ENCODE data around the gene SVEP1.
"Not testable (repeated sequence)": the region's sequence is repeated elsewhere in the genome, so short reads cannot be mapped to it uniquely, and the experiment has no call there.

SVEP1 gene

DNA sequence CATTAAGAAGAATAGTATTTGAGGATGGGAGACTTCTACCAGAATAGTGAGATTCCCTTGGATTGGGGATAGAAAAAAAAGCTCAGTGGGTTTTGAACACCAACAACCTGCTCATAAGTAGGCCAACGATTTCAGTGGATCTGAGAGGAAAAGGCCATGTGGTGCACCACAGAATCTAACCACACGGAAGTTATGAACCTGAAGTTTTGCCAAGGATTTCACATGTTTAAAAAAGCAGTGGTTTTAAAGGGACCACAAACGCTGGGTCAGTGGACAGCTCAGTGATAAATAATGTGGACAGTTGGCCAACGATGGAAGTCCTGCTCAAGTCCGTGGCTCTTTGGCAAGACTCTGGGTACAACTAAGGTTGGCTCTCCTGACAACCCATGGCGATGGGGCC is 134.6 kb downstream of the SVEP1 start:
- DNase-seq (ENCODE audit: low spot score): no peak

- no peak for DNase-seq (ENCODE audit: low spot score)
These were observed 135.7 kb downstream of the SVEP1 start for GRCh38 chr9:110443866-110444220.

DNA sequence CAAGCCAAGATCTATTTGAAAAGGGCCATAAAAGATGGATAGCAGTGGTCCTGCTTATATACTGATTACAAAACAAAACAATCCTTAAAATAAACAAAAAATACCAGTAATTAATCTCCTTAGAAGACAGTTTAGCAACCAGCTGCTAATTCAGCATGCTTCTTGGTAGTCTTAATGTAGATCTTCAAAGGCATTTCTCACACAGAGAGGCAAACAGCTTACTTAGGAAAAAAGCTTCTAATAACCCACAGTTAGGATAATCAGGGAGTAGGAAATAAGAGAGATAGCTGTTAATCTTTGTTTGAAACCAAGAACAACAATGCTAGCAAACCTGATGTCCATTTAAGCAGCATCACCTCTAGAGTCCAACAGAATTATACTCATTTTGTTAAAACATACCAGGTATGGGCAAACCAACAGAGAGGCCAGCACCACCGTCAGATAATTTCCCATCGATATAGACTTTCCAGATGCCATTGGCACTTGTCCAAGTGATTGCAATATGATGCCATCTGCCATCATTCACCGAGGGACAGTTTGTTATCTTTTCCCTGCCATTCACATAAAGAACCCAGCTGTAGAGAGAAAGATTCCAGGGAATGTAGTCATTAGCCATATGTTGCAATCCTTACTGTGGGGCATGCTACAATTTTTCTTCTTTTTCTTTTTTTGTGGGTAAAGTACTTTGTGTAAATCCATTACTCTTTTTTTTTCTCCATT is 136.2 kb downstream of the SVEP1 start:
- no peak for DNase-seq (ENCODE audit: low spot score)

- no peak for DNase-seq (ENCODE audit: low spot score)
These were observed 138.7 kb downstream of the SVEP1 start for GRCh38 chr9:110440796-110441195.

- DNase-seq (ENCODE audit: low spot score): no peak
These were observed 139.4 kb downstream of the SVEP1 start for GRCh38 chr9:110440172-110440571.

DNA sequence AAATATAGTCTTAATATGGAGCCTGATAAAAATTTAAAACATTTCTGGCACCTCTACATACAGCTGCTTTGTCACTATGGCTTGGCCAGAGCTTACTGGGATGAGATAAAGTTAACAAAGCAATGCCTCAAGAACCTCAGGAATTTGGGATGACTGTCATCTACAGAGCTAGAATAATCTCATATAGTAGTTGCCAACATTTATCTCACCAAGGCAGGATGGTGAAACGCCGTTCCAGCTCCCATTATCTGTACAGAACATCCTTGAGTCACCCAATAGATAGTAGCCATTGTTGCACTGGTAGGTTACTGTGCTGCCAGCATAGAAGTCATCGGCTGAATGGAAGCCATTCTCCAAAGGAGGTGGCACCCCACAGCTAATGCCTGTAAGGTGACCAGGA is 147.3 kb downstream of the SVEP1 start:
- peak; percentile 59 for DNase-seq (ENCODE audit: low spot score)

DNA sequence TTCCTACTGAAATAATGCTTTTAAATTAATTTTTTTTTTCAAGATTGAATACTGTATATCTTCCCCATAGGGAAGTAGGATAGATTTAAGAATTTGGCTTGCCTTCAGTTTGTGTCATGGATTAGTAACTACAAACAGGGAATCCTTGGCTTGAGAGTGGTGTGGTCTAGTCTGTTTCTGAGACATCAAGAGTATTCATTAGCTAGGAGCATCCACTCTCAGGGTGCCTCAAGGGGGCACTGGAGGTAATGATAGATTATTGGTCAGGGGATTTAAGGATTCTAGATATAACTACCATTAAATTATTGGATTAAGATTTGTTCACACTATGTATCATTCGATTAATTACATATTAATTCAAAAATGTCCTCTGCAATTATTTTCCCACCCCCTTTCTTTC is 150.1 kb downstream of the SVEP1 start:
- no peak for DNase-seq (ENCODE audit: low spot score)

GRCh38 chr9:110427497-110428104 is 151.9 kb downstream of the SVEP1 start:
- peak; percentile 42 for DNase-seq (ENCODE audit: low spot score)

GRCh38 chr9:110426052-110426709 is 153.4 kb downstream of the SVEP1 start:
- no peak for DNase-seq (ENCODE audit: low spot score)

DNA sequence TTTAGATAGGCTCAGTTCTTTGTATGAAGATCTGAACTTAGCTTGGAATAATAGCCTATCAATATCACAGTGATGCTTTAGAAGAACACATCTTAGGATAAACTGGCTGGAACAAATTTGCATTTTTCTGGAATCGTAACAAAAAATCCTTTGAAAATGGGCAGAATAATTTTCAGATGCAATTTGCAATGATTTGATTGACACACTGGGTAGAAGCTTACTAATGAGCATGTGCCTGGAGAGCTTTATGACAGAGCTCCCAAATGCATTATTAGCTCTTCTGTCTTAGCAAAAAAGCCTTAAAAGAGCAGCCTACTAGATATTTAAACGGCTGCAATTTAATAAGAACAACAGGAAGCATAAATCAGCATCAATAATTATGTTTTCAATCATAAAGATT is 165.1 kb downstream of the SVEP1 start:
- DNase-seq (ENCODE audit: low spot score): no peak

GRCh38 chr9:110410961-110411360 is 168.6 kb downstream of the SVEP1 start:
- no peak for DNase-seq (ENCODE audit: low spot score)

- DNase-seq (ENCODE audit: low spot score): no peak
These were observed 170.9 kb downstream of the SVEP1 start for GRCh38 chr9:110408598-110408997.

DNA sequence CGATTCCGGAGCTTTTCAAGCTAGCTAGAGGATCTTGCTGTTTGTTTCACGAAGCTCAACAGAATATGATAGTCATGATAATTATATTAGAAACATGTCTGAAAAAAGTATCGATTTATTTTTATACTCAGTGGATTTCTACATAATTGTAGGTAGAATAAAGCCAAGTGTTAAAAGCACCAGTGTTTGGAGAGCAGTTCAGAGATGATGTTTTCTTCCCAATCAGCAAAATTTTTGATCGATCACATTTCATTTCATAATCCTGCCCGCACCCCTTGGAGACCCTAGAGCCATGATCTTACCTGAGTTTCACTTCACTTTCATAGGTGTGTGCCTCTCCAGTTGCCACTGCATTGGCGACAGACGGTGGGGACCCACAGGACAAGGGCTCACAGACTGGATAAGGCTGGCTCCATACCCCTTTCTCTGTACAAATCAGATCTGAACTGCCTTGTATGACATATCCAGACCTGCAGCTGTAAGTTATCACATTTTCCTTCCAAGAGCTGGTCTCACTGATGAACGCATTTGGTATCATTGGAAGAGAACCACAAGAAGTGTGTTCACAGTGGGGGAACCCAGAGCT is 173.6 kb downstream of the SVEP1 start:
- DNase-seq (ENCODE audit: low spot score): no peak

DNA sequence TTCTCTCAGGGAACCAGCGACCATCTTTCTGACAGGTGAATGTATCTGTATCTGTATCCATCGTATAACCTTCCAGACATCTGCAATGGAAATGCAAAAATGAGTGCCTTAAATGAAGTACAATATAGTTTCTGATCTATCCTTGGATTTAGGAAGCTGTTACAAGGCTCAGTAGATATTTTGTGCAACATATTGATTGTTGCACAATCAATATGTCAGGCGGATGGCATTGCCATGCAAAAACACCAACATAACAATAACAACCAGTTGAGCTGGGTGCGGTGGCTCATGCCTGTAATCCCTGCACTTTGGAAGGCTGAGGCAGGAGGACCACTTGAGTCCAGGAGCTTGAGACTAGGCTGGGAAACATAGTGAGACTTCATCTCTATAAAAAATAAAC is 175.1 kb downstream of the SVEP1 start:
- DNase-seq (ENCODE audit: low spot score): no peak

- DNase-seq (ENCODE audit: low spot score): no peak
These were observed 179.6 kb downstream of the SVEP1 start for GRCh38 chr9:110399983-110400382.

DNA sequence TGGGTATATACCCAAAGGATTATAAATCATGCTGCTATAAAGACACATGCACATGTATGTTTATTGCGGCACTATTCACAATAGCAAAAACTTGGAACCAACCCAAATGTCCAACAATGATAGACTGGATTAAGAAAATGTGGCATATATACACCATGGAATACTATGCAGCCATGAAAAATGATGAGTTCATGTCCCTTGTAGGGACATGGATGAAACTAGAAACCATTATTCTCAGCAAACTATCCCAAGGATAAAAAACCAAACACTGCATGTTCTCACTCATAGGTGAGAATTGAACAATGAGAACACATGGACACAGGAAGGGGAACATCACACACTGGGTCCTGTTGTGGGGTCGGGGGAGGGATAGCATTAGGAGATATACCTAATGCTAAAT is 180.5 kb downstream of the SVEP1 start:
- not testable (repeated sequence) for DNase-seq (ENCODE audit: low spot score)

GRCh38 chr9:110391826-110392485 is 187.6 kb downstream of the SVEP1 start:
- no peak for DNase-seq (ENCODE audit: low spot score)

DNA sequence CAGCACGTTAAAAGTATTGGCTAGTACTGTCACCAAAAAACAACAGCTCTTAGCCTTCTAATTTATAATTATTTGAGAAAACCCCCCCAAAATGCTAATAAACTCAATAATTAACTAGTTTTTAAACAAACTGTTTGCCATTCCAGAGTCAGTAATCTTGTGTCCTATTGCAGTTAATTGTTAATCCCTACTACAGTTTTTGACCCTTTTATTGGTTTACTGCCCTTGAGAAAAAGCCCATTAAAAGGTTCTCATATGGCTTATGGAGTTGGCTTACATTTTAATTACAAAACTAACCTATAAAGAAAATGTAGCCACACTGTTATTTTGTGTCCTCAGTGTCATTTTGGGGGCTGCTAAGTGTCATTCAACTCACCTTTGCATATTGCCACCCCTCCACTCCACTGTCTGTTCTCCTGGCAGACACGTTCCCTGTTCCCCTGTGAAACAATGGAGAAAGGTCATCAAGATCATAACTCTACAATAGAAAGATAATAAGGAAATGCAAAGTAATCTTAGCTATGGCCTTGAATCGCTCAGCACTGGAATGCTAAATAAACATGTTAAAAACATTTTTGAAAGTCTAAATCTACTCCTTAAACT is 190.3 kb downstream of the SVEP1 start:
- DNase-seq (ENCODE audit: low spot score): no peak

DNA sequence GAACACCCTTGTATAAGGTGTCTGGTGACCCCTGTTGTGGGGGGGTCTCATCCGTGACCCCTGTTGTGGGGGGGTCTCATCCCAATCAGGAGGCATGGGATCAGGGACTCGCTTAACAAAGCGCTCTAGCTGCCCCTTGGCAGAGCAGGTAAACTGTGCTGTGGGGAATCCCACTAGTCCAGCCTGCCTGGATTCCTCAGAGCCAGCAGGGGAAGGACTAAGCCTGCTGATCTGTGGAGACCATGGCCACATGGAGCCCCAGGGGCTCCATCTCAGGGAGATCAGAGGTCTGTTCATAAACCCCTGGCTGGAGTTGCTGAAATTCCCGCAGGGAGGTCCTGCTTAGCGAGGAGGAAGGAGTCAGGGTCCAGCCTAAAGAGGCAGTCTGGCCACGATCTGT is 196.1 kb downstream of the SVEP1 start:
- DNase-seq (ENCODE audit: low spot score): no peak

GRCh38 chr9:110382731-110383130 is 196.8 kb downstream of the SVEP1 start:
- DNase-seq (ENCODE audit: low spot score): no peak

DNA sequence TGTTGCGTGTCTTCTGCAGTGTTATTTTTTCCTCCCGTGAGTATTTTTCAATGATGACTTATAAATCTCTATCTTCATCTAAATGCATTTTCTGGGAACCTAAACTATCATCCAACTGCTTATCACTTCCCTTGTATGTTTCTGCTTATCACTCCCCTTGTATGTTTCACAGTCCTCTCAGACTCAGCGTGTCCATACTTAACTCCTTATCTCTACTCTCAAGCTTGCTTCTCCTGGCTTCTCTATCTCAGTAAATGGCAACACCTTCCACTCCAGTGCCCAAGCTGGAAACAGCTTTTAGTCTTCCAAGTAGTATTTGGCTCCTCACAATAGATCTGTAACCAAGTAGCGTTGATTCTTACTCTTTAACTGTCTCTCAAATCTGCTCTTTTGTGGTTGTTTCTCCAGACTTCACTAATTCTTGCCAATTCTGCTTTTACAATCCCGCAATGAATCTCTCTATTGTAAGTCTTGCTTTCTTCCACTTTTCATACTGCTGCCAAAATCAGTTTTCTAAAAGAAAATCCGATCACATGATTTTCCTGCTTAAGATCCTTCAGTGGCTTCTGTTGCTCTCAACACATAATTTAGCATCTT is 208.0 kb downstream of the SVEP1 start:
- peak; percentile 12 for DNase-seq (ENCODE audit: low spot score)

DNA sequence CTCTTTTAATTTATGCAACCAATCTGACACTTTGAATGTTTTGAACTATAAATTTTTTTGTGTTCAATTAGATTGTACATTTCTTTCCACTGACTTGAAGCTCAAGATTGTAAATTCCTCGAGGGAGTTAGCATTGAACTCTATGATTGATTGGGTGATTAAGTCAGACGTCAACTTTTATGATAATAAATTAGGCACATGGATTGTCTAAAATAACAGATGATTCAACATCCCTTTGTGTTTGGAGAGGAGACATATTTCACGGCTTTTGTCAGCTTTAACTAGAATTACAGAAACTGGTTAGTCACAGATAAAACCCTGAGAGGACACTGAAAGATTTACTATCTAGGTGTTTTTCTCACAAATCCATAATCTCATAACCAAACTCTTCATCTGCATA is 209.2 kb downstream of the SVEP1 start:
- DNase-seq (ENCODE audit: low spot score): no peak
